Heart left ventricle (tissue), 16 donors: ENCODE measurements around the gene PHF10. TPM values are rescaled to one million over a fixed set of nuclear protein-coding genes. Genes with fewer than 3 reads are reported as not detected.

Source experiments
- ATAC-seq, 4 donors: fragments of 200-7000 bp; cut with Tn5 transposase; one replicate each; pipeline ENCODE4 v1.9.1; 2020 to 2022; ENCODE audit warnings: moderate library complexity in 4 of 4, mild to moderate bottlenecking in 3 of 4, moderate number of reproducible peaks in 1 of 4
- DNase-seq, 5 donors: peaks; one replicate each; pipeline ENCODE4 v3.0.0-alpha.2; 2020
- H3K27ac ChIP-seq, 12 donors: fragments of 200-600 bp; sonication (generic) in 4 of 12; one replicate each; pipeline versions ENCODE4 v1.5.0 to v1.8.0; 2016 to 2022; ENCODE audit warnings: mild to moderate bottlenecking in 2 of 12
- H3K27me3 ChIP-seq, 9 donors: fragments of 200-600 bp; sonication (generic) in 2 of 9; one replicate each; pipeline versions ENCODE4 v1.5.1 to v1.8.0; 2016 to 2022; ENCODE audit warnings: mild to moderate bottlenecking in 3 of 9
- H3K36me3 ChIP-seq, 9 donors: fragments of 200-600 bp; sonication (generic) in 2 of 9; one replicate each; pipeline versions ENCODE4 v1.5.0 to v1.8.0; 2018 to 2022; ENCODE audit warnings: mild to moderate bottlenecking in 2 of 9
- H3K4me1 ChIP-seq, 12 donors: fragments of 200-600 bp; sonication (generic) in 4 of 12; one replicate each; pipeline versions ENCODE4 v1.5.0 to v1.8.0; 2016 to 2022; ENCODE audit warnings: mild to moderate bottlenecking in 3 of 12
- H3K4me3 ChIP-seq, 12 donors: fragments of 200-600 bp; sonication (generic) in 4 of 12; one replicate each; pipeline versions ENCODE4 v1.5.0 to v1.8.0; 2017 to 2022; ENCODE audit warnings: mild to moderate bottlenecking in 9 of 12, moderate library complexity in 4 of 12
- H3K9me3 ChIP-seq, 12 donors: fragments of 200-600 bp; sonication (generic) in 4 of 12; one replicate each; pipeline versions ENCODE4 v1.5.0 to v1.8.0; 2016 to 2022; ENCODE audit warnings: mild to moderate bottlenecking in 1 of 12
- POLR2A ChIP-seq, 2 donors: fragments of 450-650 bp; IDR thresholded peaks; one replicate each; pipeline ENCODE4 v1.6.1; 2017; ENCODE audit warnings: antibody characterized with exemption in 2 of 2, mild to moderate bottlenecking in 2 of 2, moderate library complexity in 2 of 2
- WGBS, 4 donors: extraction: QIAGEN DNeasy Blood & Tissue Kit in 2 of 4; methylation state at CpG; one replicate each; pipeline versions ENCODE4 v1.1.5 to v1.1.7; 2013 to 2018; 5-methylcytosine and 5-hydroxymethylcytosine counted together
- intact Hi-C, 10 donors: fragments of 100-400 bp; cut with DNase I; formaldehyde crosslinking; loops; one replicate each; pipeline versions ENCODE4 v1.11.1 to v1.14.2; 2022
- polyA plus RNA-seq, 2 donors: library from polyadenylated mRNA; stranded (reverse); fragments of 200-250 nt; gene quantifications; one replicate each; pipeline ENCODE4 v1.2.3, GENCODE V29; 2013
- total RNA-seq, 9 donors: library from RNA; depleted of rRNA in 2 of 9; stranded (reverse); fragments of >200 nt in 2 of 9; fragmentation: NEBNext Ultra II Directional in 3 of 9; extraction: Animal tissue kit (Norgen Biotek cat#: 25700) in 3 of 9; gene quantifications; one replicate each; pipeline versions ENCODE4 v1.1.0 to v1.2.4, GENCODE V29; 2016 to 2023
- TF ChIP-seq, protein P1 (sequence below), 12 donors: fragments of 200-600 bp; sonication (generic) in 4 of 12; IDR thresholded peaks; one replicate each; pipeline versions ENCODE4 v1.5.0 to v1.8.0; 2018 to 2022; ENCODE audit warnings: antibody characterized with exemption in 12 of 12, mild to moderate bottlenecking in 5 of 12
- donor health status: ischemic (EF 13 %, LVEDD 7.1; RV severe dilation, severe dysfunction).
- donor health status: healthy with polysubstance abuse.
- donor health status: DM: no; HTN: yes; CAD: no.
- donor health status: DM: no; HTN: no; CAD: no.
- donor health status: ischemic (EF 25% LVEDD 6.9; RV normal size, moderate dysfunction).
- donor health status: ischemic (EF 25% LVEDD 5.7; RV mildly dilated, moderate dysfunction).
- donor health status: healthy.
- donor health status: DM: yes; HTN: yes; CAD: no.
- donor health status: ischemic (EF 35%, LVEDD 5.7; RV mildly dilated, moderate dysfunction).
- donor health status: nonischemic (EF 11% LVEDD 7.7; RV severe dilation, severe dysfunction).
- donor health status: DM: yes; HTN: yes; CAD: no.
- donor health status: PGD.
- donor health status: ischemic (EF 29% LVEDD 5.4; RV normal size, mild dysfunction).
- donor health status: nonischemic (EF 23%, LVEDD 6.1; RV moderate dilation, normal function).

The PHF10 gene
- total and polyA plus RNA-seq, 11 donors = 31.4 to 63.2 (median 50.9) TPM

DNA sequence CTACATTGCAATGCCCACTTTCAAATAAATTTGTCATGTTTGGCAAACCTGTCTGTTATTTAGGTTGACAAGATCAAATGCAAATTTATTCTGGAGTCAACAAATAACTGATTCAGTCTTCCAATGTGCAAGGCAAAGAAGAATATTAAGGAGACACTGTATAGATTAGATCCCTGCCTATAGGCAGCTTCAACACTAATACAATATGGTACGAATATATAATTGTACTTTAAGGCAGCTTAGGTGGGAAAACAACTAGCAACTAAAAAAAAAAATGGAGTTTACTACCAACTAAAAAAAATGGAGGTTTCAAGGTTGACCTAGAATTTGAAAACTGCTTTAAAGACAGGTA lies 1.7 kb upstream of the PHF10 start:
- Histone ChIP-seq H3K4me1 (peaks cover 0 to 30% (median 20%) of the 10 kb centered on the region in 12 donors), H3K4me3 (no peak overlapping the region), H3K27ac (no peak overlapping the region), H3K27me3 (no peaks in the 10 kb centered on the region), H3K36me3 (no peaks in the 10 kb centered on the region), H3K9me3 (no peaks in the 10 kb centered on the region)
- WGBS, 4 donors = 97 to 100% (median 97%) methylated on average over 1 of the region's 1 CpG
- intact Hi-C loops = loop anchor here in 2 of 10 donors (2.0 to 10.0 kb wide), 2 partner anchors 25 to 829 kb away; partner anchors contain the start of genes DYNLT2 (in 1 of the 2), ERMARD (in 1 of the 2), PSMB1 (in 1 of the 2) and TBP (in 1 of the 2)
- TF ChIP-seq, protein P1, sequence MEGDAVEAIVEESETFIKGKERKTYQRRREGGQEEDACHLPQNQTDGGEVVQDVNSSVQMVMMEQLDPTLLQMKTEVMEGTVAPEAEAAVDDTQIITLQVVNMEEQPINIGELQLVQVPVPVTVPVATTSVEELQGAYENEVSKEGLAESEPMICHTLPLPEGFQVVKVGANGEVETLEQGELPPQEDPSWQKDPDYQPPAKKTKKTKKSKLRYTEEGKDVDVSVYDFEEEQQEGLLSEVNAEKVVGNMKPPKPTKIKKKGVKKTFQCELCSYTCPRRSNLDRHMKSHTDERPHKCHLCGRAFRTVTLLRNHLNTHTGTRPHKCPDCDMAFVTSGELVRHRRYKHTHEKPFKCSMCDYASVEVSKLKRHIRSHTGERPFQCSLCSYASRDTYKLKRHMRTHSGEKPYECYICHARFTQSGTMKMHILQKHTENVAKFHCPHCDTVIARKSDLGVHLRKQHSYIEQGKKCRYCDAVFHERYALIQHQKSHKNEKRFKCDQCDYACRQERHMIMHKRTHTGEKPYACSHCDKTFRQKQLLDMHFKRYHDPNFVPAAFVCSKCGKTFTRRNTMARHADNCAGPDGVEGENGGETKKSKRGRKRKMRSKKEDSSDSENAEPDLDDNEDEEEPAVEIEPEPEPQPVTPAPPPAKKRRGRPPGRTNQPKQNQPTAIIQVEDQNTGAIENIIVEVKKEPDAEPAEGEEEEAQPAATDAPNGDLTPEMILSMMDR (IDR thresholded peaks at IDR 0.05) = no peak
- TF ChIP-seq POLR2A (IDR thresholded peaks at IDR 0.05) = no peak
- ATAC-seq = no peak
- DNase-seq = no peak

DNA sequence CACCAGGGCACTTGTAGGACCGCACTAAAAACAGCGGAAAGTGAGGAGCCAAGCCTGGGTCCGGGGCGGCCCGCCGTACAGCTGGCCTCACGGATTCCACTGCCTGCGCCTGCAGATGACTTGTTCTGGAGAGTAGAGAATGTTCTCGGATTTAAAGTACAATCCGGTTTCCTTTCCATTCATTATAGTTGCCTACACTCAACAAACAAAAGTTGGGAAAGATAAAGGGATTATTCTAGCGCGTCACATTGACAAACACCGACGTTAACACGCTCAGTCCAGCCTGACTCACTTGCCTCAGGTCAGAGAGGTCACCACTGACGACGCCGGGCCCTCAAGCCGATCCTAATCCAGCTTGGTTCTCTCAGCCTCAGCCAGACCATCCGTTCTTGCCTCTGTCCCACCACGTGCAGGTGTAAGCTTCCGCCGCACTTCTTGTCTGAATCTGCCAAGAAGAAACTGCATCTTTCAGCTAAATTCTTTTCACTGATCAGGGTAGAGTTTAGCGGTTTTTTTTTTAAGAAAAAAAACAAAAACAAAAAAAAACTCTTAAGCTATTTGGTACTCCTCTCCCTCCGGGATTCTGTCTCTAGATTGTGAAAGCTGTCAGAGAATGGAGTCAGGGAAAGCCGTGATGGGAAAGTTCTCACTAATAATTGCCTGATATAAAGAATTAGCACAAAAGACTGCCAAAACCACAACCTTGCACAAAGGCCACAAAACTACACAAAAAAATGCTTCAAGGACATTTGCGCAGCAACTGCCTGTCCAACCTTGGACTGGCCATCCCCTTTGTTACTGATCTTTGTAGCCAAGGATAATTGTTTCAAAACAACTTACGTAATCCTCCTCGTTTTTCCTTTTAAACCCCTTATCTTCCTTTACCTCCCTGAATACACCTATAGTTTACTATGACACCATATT lies 1.1 kb upstream of the PHF10 start:
- H3K4me1 ChIP-seq = peaks cover 0 to 35% (median 20%) of the 10 kb centered on the region in 12 donors
- 29 to 34% (median 31%) methylated on average over 29 of the region's 29 CpGs for WGBS, 4 donors
- H3K27me3 ChIP-seq = no peaks in the 10 kb centered on the region
- no peaks in the 10 kb centered on the region for H3K9me3 ChIP-seq
- ATAC-seq (peak in 3 of 4 donors; percentile 33 to 55 (median 47)), DNase-seq (peak; percentile 28 to 66 (median 40))
- H3K36me3 ChIP-seq = no peaks in the 10 kb centered on the region
- H3K4me3 ChIP-seq = peak overlapping the region; percentile 45 to 94 (median 68)
- TF ChIP-seq, protein P1 (IDR thresholded peaks at IDR 0.05) = no peak
- TF ChIP-seq POLR2A (IDR thresholded peaks at IDR 0.05) = peak in 1 of 2 donors; percentile 12
- H3K27ac ChIP-seq = peak overlapping the region; percentile 75 to 95 (median 86)
- intact Hi-C loops = loop anchor here in 3 of 10 donors (1.0 to 10.0 kb wide), 3 partner anchors 25 to 829 kb away; partner anchors contain the start of genes DYNLT2 (in 3 of the 3), ERMARD (in 3 of the 3), PSMB1 (in 1 of the 3) and TBP (in 1 of the 3)

DNA sequence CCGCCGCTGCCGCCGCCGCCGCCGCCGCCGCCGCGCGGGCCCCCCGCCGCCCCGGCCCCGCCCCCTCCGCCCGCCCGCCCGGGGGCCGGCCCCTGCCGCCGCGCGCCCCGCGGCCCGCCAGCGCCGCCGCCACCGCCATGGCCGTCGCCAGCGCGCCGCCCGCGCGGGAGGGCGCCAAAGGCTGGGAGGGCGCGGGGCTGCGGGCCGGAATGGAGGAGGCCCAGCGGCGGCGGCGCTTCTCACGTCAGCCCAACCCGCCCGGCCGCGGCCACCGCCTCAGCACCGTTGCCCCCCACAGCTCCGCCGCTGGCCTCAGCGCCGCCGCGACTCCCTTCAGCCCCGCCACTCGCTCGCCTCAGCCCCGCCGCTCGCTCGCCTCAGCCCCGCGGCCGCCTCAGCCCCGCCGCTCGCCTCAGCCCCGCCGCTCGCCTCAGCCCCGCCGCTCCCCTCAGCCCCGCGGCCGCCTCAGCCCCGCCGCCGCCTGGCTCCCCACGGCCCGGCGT lies 258 bp downstream of the PHF10 start:
- Histone ChIP-seq H3K27me3 (no peaks in the 10 kb centered on the region), H3K4me3 (peak overlapping the region in 9 of 12 donors; percentile 64 to 94 (median 72)), H3K4me1 (peaks cover 0 to 40% (median 20%) of the 10 kb centered on the region in 12 donors), H3K9me3 (no peaks in the 10 kb centered on the region), H3K36me3 (peaks cover 0 to 4% (median 0%) of the 10 kb centered on the region in 9 donors), H3K27ac (peak overlapping the region; percentile 58 to 96 (median 84))
- ATAC-seq = peak in 2 of 4 donors; percentile 34 to 46
- WGBS, 4 donors = 0 to 3% (median 1%) methylated on average over 8 to 88 of the region's 89 CpGs
- intact Hi-C loops = loop anchor here in 3 of 10 donors (2.0 to 10.0 kb wide), 4 partner anchors 19 to 831 kb away; partner anchors contain the start of genes C6orf120 (in 2 of the 3), WDR27 (in 2 of the 3), DYNLT2 (in 1 of the 3) and ERMARD (in 1 of the 3)
- DNase-seq = peak; percentile 29 to 73 (median 43)
- no peak for TF ChIP-seq POLR2A (IDR thresholded peaks at IDR 0.05)
- TF ChIP-seq, protein P1 (IDR thresholded peaks at IDR 0.05) = no peak
